Measurements from ENCODE around the gene CMSS1.

GRCh38 chr3:99837715-99838114 is 20.1 kb downstream of the CMSS1 start:
- TF ChIP-seq CTCF (IDR thresholded peaks at IDR 0.05) (no peak), POLR2A (IDR thresholded peaks at IDR 0.05) (no peak), EP300 (IDR thresholded peaks at IDR 0.05) (no peak)
